Tibial nerve (tissue), 3 donors: ENCODE measurements around the gene RFESD.

Experiments
- CTCF ChIP-seq, 5 experiments: fragments of 200-600 bp in 3 of 5; fragments of 450-650 bp in 2 of 5; sonication (generic) in 3 of 5; IDR thresholded peaks; one replicate each; pipeline ENCODE4 v1.5.1; 2016 to 2019; ENCODE audit warnings: antibody characterized with exemption in 5 of 5, mild to moderate bottlenecking in 3 of 5, moderate library complexity in 2 of 5
- POLR2A ChIP-seq, 2 donors: fragments of 450-650 bp; IDR thresholded peaks; one replicate each; pipeline ENCODE4 v1.6.1; 2017; ENCODE audit warnings: antibody characterized with exemption in 2 of 2, mild to moderate bottlenecking in 2 of 2, moderate library complexity in 2 of 2

GRCh38 chr5:95628933-95629332 lies 17.6 kb upstream of the RFESD start:
- no peak for TF ChIP-seq CTCF (IDR thresholded peaks at IDR 0.05)
- no peak for TF ChIP-seq POLR2A (IDR thresholded peaks at IDR 0.05)
